ENCODE measurements around the gene UNC5A.

DNA sequence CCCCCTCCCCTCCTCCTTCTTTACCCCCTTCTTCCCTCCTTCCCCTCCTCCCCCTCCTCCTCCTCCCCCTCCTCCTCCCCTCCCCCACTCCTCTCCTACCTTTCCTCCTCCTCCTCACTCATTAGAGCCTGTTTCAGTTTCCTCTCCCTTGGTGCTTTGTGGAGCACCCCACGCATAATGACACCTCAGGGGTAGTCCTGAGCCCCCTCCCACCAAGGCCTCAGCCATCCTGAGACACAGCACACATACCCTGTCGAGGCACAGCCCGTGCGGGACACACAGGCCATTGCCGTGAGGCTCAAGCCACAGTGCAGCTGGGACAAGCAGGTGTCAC is 53.4 kb downstream of the UNC5A start:
- TF ChIP-seq POLR2A (IDR thresholded peaks at IDR 0.05), result no peak
- TF ChIP-seq, protein P1, sequence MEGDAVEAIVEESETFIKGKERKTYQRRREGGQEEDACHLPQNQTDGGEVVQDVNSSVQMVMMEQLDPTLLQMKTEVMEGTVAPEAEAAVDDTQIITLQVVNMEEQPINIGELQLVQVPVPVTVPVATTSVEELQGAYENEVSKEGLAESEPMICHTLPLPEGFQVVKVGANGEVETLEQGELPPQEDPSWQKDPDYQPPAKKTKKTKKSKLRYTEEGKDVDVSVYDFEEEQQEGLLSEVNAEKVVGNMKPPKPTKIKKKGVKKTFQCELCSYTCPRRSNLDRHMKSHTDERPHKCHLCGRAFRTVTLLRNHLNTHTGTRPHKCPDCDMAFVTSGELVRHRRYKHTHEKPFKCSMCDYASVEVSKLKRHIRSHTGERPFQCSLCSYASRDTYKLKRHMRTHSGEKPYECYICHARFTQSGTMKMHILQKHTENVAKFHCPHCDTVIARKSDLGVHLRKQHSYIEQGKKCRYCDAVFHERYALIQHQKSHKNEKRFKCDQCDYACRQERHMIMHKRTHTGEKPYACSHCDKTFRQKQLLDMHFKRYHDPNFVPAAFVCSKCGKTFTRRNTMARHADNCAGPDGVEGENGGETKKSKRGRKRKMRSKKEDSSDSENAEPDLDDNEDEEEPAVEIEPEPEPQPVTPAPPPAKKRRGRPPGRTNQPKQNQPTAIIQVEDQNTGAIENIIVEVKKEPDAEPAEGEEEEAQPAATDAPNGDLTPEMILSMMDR (IDR thresholded peaks at IDR 0.05), result no peak
